ENCODE results near the gene SLC35F3.
"Not testable (repeated sequence)": the region's sequence is repeated elsewhere in the genome, so short reads cannot be mapped to it uniquely, and the experiment has no call there.

The SLC35F3 gene

DNA sequence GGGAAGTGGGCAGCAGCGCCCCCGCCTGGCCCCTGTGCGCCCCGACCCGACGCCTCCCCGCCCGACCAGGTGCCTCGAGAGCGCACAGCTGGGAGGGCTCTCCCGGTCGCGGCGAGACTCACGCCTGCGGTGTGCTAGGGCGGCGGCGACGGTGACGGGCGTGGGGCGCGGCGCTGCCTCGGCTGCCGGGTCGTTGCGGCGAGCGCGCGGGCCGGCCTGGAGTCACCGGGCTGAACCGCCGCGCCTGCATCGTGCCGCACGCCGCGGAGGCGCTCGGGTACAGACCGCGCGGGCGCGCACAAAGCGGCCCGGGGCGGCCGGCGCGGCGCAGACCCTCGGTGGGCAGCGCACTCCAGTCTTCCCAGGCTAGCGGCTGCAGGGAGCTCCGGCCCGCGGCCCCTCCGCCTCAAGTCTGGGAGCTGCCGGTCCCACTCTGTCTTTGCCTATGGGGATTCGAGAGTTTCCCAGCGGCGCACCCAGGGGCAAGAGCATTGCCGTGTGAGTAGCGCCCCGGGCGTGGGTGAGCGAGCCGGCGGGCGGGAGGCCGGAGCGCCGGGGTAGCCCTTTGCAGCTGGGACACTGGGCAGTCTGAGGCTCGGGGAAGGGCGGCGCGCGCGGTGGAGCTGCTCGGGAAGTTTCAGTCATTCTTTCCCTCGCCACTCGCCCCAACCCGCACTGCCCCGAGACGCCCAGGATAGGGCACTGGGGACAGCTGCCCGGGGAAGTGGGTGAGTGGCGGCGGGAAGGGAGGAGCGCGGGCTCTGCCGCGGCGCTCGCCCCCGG, at the start of gene SLC35F3:
Gene SLC35F3 (plus strand): TSS at position 44 of the 783 bp plus-strand sequence.
- DNase-seq, result peak; percentile 44

DNA sequence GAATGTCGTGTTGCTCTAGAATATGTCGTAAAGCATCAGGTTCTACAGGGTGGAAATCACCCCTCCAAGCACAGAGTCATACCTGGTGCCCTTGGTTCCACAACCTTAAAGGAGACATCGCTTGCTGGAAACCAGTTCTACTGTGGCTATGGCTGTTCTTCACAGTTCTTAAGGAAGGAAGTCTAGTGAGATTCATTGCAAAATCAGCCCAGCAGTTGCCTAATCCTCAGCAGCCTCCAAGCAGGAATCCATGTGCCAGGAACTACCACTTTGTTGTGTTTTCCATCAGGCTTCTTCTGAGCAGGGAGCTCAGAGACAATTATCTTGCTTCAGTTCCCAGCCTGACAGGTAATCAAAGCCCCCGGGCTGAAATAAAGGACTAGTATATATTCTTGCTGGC, 45.0 kb upstream of the SLC35F3 start:
- DNase-seq, result no peak

DNA sequence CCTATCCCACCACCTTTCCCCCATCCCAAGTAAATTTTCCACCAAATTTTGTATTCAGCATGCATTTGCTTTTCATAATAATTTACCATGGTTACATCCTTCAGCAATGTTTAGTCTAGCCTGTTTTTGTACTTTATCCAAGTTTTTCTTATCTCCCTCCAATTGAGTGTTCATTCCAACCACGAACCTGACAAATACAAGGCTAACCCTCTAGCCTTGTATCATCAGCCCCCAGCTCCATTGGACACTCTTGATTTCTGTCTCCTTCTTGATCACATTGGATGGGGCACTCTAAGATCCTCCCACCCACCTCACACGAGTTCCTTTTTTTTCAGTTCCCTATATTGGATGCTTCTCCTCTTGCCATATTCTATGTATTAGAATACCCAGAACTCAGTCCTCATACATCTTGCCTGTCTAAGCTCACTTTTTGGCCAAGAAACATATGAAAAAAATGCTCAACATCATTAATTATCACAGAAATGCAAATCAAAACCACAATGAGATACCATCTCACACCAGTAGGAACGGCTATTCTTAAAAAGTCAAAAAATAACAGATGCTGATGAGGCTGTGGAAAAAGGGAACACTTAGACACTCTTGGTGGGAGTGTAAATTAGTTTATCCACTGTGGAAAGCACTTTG, 40.5 kb upstream of the SLC35F3 start:
- no peak for DNase-seq

DNA sequence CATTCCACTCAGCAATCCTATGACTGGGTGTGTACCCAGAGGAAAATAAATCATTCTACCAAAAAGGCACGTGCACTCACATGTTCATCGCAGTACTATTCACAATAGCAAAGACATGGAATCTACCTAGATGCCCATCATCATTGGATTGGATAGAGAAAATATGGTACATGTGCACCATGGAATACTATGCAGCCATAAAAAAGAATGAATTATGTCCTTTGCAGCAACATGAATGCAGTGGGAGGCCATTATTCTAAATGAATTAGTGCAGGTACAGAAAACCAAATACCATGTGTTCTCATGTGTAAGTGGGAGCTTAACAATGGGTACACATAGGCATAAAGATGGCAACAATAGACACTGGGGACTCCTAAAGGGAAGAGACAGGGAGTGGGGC, 39.9 kb upstream of the SLC35F3 start:
- no peak for DNase-seq

DNA sequence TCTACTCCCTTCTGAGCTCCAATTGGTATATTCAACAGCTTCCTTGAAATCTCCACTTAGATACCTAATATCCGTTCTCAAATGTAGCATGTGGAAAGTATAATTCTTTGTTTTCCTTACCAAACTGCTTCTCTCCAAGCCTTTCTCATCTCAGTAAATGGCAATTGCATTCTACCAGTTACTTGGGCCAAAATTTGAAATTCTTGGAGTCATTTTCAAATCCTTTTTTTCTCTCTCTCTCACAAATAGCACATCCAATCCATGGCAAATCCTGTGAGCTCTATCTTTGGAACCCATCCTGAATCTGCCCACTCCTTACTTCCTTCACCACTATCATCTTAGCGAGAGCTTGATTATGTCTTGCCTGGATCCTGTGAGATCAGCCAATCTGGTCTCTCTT, 39.3 kb upstream of the SLC35F3 start:
- no peak for DNase-seq

DNA sequence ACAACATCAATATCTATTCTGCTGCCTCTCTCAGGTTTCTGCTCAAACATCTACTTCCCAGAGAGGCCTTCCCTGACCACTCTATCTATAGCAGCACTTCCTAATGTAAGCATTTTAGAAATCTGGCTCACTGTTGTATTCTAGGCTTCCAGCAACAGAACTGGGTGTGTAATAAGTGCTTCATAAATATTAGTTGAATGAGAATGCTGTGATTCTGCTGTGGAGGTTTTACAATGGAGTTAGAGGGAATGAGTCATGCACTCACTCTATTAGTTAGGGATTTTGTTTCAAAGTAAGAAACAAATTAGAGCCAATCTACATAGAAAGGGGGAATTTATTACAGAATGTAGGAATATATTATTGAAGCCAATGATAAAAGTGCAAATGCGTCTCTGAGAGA, 38.6 kb upstream of the SLC35F3 start:
- DNase-seq, result no peak

DNA sequence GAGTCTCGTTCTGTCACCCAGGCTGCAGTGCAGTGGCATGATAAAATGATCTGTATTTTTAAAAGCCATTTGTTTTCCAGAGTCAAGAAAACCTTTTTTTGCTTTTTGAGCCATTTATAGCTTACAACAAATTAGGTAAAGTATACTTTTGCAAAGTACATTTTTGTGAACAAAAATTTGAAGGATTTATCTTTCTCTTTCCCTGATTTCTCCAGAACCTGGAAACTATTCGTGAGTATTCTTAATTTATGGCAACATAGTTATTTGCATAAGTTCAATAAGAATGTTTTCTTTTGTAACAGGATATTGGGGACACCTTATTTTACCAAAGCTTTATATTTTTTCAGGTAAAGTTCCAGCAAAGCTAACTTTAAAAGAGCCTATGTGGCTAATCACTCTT, 37.4 kb upstream of the SLC35F3 start:
- no peak for DNase-seq

DNA sequence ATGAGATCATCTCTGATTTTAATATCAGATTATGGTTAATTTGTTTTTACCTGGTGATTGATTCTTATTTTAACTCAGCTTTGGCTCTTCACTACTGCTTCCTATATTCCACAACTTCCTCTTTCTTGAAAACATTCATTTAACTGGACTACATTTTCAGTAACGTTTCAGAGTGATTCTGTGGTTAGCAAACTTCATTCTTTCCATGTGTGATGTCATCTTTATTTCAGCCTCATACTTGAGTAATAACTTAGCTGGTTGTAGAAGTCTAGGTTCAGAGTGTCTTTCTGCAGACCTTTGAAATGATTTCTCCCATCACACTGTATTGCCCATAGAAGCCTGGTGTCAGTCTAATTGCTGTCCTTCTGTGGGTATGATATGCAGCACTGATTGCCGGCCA, 36.0 kb upstream of the SLC35F3 start:
- no peak for DNase-seq

DNA sequence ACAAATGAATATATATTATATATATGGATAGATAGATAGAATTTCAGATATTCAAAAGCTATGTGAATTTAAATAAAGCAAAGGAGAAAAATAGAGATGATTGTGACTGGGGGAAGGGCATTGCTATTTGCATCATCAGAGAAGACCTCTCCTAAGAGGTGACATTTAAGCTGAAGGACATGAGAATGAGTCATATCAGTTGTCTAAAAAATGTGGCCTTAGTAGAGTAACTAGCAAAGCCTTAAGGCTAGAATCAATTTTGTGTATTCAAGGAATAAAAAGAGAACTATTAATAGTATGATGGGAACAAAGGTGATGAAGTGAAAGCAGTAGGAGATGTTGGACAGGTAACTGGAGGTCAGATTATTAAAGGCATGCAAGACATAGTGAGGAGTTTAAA, 34.8 kb upstream of the SLC35F3 start:
- no peak for DNase-seq

DNA sequence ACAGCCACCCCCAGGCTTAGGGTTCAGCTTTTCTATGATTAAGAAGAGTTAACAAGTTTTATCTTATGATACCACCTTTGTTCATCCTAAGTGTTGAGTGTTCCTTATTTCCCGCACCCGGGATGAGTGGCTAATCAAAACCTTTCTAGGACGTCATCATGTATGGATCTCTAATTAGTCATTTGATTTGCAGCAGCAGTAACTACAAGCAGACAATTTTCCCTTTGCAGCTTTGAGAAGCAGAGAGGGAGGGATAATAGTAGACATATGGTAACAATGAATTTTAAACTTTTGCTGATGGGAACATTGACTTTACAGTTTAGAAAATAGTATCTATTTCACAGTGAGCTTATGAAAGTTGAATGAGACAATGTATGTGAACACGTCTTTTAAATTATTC, 30.8 kb upstream of the SLC35F3 start:
- DNase-seq, result no peak

DNA sequence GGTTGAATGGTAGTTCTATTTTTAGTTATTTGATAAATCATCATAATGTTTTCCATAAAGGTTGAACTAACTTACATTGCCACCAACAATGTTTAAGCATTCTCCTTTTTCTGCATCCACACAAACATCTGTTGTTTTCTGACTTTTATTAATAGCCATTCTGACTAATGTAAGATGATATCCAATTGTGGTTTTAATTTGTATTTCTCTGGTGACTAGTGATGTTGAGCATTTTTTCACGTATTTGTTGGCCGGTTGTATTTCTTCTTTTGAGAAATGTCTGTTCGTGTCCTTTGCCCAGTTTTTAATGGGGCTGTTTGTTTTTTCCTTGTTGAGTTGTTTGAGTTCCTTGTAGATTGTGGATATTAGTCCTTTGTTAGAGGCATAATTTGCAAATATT, 24.6 kb upstream of the SLC35F3 start:
- no peak for DNase-seq

DNA sequence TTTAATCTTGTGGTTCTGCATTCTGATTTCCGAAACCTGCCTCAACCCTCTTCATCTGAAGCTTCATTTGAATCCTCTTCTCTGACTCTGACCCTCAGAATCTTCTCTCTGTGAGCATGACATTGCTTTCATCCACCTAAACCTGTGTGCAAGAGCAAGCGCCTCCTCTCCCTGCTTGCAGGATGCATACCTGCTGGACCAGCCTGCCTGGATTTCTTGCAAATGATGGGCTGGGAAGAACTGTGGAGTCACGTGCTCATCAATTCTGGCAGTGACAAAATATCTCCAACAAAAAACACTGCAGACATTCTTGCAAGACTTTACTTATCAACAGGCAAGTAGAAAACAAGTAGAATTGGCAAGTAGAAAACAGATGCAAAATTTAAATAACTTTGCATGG, 20.8 kb upstream of the SLC35F3 start:
- no peak for DNase-seq

DNA sequence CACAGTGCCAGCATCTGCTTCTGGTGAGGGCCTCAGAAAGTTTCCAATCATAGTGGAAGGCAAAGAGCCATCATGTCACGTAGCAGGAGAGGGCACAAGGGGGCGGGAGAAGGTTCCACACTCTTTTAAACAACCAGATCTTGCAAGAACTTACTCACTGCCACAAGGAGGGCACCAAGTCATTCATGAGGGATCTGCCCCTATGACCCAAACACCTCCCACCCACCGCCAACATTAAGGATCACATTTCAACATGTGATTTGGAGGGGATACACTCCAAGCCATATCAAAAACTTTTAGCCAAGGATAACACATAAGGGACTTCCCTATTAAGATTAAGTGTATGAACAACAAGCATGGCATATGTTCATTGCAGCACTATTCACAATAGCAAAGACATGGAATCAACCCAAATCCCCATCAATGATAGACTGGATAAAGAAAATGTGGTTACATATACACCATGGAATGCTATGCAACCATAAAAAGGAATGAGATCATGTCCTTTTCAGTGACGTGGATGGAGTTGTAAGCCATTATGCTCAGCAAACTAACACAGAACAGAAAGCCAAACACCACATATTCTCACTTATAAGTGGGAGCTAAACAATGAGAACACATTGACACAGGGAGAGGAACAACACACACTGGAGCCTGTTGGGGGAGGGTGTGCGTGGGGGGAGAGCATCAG, 19.9 kb upstream of the SLC35F3 start:
- no peak for DNase-seq

DNA sequence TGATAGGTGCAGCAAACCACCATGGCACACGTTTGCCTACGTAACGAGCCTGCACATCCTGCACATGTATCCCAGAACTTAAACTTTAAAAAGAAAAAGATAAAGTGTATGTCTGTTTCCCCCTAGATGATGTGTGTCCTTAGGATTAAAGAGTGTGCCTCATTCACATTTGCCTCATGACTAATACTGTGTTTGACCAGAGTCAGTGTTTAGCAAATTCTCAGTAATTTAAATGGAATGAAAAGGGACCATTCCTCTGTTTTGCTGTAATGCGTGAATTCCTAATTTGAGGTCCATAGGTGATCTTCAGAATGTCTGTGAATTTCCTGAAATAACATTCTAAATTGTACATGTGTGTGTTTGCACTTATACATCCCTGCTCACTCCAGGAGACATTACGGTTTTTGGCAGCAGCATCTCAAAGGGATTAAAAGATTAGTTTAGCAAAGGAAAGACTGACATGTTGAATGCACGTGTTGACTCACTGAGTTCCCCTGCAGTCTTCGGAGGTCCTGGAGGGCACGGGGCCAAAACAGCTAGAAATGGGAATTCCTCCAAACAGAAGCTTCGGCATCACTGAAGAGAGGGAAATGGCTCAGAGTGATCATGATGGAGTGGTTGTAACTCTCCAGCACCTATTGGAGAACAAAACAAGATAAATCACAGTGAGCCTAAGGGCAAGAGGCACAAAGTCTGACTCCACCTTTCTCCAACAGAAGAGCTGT, 19.1 kb upstream of the SLC35F3 start:
- no peak for DNase-seq

DNA sequence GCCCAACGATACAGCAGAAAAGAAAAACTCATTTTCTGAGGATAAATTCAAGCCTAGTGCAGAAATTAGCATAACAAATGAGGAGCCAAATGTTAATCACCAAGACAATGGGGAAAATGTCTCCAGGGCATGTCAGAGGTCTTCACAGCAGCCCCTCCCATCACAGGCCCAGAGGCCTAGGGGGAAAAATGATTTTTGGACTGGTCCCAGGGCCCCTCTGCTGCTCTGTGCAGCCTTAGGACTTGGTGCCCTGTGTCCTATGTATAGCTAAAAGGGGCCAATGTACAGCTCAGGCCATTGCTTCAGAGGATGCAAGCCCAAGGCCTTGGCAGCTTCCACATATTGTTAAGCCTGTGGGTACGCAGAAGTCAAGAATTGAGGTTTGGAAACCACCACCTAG, 13.3 kb upstream of the SLC35F3 start:
- not testable (repeated sequence) for DNase-seq

DNA sequence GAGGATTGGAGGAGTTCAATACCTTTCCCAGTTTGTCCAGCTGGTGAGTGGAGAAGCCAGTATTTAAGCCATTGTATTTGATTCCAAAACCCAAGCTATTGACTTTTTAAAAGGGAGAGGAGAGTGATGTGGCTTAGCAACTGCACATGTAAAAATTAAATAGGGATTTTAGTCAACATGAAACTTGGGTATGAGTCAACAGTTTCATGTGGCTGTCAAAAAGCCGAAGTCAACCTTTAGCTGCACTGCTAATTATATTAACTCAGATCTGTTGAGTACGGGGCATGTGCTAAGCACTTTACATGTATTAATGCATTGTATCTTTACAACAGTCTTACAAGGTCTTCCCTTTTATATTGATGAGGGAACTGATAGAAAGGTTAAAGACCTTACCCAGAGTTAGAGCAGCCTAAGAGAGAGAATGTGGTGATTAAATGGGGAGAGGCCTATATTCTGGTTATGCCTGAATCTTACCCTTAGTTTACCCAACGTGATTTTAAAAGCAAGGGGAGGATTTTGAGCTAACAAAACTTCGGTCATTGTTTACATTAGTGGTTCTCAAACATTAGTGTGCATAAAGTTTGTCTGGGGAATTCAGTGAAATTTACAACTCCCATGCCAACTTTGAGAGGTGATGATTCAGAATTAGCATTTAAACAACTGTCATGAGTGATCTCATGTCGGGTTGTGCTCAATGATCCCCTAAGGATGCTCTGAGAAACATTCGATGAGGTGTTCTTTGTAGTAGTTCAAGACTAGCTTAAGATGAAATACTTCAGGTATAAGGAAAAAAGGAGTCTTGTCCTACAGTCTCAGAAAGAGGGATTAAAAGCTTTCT, 6.9 kb upstream of the SLC35F3 start:
- no peak for DNase-seq

DNA sequence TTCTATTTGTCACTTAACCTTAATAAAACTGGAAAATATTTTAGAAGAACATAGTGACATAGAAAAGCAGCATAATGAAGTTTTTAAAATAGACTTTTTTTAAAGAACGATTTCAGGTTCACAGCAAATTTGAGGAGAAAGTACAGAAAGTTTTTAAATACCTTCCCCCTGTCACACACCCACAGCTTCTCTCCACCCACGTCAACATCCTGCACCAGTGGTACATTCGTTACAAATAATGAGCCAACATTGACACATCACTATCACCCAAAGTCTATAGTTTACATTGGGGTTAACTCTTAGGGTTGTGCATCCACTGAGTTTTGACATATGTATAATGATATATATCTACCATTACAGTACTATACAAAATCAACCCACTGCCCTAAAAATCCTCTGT, 3.0 kb upstream of the SLC35F3 start:
- DNase-seq, result no peak

DNA sequence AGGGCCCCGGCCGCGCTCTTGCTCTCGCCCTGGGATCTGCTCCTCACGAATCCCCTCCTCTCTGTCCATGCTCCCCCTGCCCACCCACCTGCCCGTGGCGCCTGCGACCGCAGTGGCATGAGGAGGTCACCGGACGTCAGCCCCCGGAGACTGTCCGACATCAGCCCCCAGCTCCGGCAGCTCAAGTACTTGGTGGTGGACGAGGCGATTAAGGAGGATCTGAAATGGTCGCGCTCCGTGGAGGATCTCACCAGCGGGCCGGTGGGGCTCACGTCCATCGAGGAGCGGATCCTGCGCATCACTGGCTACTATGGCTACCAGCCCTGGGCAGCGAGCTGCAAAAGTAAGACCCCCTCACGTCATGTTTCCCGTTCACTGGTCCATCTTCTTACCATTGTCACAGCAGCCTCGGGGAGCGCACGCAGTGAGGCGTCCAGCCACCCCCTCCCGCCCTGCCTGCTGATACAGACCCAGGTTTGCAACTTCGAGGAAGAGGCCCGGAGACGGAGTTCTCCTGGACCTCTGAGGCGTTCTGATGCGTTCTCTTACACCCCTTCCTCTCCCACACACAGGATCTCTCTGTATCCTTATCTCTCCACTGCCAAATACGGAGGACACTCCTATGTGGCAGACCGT, 1.1 kb downstream of the SLC35F3 start:
- no peak for DNase-seq

DNA sequence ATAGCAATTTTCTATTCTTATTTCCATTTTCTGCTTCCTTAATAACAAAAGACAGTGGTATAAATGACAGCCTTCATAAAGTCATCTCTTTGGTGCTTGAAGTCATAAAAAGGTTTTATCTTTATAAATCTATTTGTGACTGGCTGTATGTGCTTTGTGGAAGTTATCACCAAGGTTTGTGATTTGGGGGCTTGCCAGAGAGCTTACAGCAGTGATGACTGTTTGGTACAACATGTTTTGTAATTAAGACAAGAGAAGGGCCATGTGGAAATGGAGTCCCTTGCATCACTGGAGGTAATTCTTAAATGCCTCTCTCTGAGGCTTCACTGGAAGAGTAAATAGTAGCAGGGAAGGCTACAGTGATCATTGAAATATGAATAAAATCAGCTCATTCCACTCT, 2.7 kb downstream of the SLC35F3 start:
- DNase-seq, result no peak

DNA sequence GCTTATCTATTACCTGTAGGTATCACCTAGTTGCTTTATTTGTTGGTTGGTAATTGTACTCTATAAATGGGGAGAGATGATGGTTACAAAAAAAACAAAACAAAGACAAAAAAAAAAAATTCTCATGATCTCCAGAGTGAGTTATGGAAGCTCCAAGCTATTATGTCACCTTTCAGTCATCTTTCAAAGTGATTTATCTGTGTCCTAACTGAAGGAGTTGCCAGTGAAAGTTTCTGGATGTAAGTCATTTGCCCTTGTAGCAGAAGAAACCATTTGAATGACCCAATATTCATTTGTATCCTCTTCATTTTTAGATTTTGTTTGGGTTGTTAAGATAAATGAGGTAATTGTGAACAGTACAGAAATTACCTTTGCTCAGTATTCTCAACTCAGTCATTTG, 3.6 kb downstream of the SLC35F3 start:
- no peak for DNase-seq

DNA sequence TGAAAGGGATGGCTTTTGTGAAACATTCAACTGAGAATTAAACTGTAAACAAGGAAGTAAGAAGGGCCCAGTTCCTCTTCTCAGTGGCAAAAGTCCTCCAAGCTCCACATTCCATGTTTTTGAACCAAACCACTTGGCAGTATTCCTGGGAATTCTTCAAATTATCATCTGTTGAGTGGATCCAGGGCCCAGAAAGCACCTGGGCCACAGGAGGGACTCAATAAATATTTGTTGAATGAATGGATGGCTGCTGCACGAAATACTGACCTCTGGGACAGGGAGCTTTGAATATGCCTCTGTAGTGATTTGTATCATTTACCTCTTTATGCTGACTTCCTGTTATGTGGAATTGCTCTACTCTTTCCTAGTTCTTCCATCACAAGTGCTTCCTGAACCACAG, 4.7 kb downstream of the SLC35F3 start:
- DNase-seq, result no peak

DNA sequence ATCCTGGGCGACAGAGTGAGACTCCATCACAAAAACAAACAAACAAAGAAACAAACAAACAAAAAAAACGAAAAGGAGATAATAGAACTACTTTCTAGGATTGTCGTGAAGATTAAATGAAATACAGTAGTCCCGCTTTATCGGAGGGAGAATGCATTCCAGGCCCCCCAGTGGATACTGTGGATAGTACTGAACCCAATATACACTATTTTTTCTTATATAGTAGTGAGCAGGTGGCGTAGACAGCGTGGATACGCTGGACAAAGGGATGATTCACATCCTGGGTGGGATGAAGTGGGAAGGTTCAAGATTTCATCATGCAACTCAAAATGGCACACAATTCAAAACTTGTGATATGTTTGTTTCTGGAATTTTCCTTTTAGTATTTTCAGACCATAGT, 8.0 kb downstream of the SLC35F3 start:
- no peak for DNase-seq
